GM12873 (cell line): Measurements from ENCODE around the gene ARHGAP12.

ENCODE experiments used
- CTCF ChIP-seq: IDR thresholded peaks from 2 replicates; pipeline ENCODE4 v1.5.1; 2012; ENCODE audit warnings: low read depth, mild to moderate bottlenecking, moderate library complexity, low read length, control low read depth; ENCODE audit not compliant: insufficient read depth; ENCODE audit errors: missing control alignments

The ARHGAP12 gene

DNA sequence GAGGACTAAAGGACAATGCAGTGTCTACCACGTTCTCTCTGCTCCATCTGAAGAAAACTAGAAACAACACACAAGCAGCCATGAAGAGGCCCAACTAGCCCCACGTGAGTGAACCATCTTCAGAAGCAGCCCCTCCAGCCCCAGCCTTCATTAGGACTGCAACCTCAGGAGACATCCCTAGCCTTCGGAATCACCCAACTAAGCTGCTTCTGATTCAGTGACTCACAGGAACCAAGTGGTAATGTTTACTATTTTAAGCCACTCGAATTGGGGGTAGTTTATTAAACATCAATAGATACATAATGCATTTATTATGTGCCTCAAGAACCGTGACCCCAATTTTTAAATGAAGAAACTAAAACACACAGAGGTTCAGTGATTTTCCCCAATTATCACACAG lies 22.6 kb downstream of the ARHGAP12 start:
- TF ChIP-seq CTCF = no peak

DNA sequence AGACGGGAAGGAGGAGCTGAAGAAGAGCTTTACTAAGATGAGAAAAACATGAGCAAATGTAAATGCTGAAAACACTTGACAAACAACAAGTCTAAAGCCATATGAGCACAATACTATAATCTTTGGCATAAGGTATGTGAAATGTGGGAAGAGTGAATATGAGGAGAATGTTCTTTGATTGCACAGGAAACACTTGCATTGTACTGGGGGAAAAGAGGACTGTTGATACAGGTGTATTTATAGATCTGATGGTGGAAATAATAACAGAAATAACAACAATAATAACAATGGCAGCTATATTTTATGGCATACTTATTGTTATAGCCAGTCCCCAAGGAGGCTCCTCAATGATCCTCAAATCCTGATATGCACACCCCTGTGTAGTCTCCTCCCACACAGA lies 23.0 kb downstream of the ARHGAP12 start:
- no peak for TF ChIP-seq CTCF

DNA sequence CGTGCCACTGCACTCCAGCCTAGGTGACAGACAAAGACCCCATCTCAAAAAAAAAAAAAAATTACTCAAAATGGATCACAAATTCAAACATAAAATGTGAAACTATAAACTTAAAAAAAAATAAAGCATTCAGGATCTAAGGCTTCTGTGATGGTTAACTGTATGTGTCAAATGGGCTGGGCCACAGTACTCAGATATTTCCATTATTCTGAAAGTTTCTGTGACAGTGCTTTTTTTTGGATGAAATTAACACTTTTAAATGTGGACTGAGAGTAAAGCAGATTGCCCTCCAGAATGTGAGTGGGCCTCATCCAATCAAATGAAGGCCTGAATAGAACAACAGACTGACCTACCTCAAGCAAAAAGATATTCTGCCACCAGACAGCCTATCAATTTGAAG lies 26.0 kb downstream of the ARHGAP12 start:
- TF ChIP-seq CTCF = no peak

GRCh38 chr10:31897506-31897905 lies 31.1 kb downstream of the ARHGAP12 start:
- TF ChIP-seq CTCF = no peak

DNA sequence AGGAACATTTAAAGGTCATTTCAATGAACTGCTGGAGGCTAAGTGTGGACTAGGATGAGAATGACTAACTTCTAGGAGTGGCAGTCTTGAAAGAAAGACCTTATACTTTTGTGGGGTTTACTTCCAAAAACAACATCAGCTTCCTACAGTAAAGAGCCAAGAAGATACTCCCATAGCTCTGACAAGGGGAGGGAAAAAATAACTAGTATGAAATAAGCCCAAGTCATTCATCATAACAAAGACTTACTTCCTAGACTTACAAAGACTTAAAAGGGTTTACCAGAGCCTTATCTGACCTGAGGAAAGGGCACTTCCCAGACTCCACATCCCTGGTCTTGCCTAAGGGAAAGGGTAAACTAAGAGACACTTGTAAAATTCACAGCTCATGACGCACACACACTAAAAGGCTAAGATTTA lies 31.7 kb downstream of the ARHGAP12 start:
- no peak for TF ChIP-seq CTCF

DNA sequence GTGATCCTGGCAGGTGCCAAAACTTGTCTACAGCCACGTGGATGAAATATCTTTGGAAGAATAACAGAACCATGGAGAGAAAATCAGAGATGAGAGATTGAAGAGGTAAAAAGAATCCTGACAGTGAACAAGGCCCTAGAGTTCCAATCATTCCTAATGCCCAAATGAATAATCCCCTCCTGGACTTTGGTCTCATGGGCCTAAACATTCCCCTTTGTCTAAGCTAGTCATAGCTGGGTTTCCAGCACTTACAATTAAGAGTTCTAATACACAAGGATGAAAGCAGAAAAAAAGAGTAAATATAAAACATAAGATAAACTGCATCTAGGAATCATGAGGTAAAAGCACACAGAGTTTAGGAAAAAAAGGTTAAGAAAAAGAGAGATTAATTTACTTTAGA lies 40.2 kb downstream of the ARHGAP12 start:
- TF ChIP-seq CTCF = no peak

DNA sequence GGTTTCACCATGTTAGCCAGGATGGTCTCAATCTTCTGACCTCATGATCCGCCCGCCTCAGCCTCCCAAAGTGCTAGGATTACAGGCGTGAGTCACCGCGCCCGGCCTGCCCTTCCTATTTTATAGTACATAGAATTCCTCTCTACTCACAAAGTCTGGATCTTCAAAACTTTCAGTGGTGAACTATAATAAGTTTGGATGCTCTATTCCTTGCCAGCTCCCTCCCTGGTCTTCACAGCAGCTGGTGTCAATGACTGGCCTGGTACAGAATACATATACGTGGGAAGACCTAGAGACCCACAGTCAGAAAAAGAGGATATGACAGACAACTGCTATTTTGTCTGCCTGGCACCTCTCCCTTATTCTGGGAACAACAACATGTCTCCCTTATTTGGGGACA lies 40.8 kb downstream of the ARHGAP12 start:
- TF ChIP-seq CTCF = no peak
